NCI-H1048 (cell line): ENCODE results near the gene PTPRA.
"Not testable (repeated sequence)": the region's sequence is repeated elsewhere in the genome, so short reads cannot be mapped to it uniquely, and the experiment has no call there.

ENCODE experiments used
- DNase-seq: peaks from one replicate; lab custom pipeline; 2025; lab: John Stamatoyannopoulos, UW

Gene PTPRA

DNA sequence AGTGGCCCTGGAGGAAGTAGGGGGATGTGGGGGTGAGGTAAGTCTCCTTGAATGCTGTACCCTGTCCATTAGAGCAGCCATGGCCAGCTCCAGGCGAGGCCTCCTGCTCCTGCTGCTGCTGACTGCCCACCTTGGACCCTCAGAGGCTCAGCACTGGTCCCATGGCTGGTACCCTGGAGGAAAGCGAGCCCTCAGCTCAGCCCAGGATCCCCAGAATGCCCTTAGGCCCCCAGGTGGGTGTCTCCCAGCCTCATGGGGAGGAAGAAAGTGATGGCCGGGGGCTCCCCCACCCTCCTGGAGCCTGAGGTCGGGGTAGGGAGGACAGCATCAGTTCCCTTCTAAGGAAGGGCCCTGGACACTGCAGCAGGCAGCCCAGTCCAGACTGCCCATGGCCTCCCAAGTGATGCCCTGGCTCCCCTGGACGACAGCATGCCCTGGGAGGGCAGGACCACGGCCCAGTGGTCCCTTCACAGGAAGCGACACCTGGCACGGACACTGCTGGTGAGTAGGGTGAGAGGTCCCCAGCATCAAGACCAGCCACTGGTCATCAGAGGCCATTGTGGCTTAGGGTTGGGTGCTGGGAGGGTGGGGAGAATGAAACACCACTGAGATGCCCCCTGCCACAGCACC, 171.2 kb downstream of the PTPRA start:
- DNase-seq: no peak

DNA sequence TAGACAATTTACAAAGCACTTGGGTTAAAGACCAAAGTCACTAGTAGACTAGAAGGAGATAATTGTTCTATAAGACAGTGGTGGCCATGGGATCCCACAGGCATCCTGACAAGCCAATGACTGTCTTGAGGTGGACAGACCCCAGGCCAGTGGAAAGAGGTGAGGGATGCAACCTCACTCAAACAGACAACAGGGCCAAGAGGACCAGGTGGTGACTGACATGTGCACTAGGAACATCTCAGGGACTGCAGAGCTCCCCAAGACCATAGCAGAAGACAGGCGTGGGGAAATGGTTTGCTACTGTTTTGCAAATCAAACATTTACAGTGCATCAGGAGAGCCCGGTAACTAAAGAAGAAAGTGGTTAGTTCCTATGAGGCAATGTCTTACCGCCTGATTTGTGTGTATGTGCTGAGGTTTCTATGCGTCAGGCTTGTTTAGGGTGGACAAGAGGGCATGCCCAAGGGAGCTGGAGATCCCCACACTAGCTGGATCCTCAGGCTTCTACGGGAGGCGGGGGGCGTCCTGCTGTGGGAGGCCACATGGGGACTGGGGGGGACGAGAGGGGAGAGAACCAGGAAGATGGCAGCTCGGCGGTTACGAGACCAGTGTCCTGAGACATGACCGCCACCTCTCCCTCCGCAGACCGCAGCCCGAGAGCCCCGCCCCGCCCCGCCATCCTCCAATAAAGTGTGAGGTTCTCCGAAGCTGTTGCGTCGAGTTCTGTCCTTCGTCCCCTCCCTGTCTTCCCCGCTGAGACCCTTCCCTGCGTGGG, 171.9 kb downstream of the PTPRA start:
- no peak for DNase-seq

DNA sequence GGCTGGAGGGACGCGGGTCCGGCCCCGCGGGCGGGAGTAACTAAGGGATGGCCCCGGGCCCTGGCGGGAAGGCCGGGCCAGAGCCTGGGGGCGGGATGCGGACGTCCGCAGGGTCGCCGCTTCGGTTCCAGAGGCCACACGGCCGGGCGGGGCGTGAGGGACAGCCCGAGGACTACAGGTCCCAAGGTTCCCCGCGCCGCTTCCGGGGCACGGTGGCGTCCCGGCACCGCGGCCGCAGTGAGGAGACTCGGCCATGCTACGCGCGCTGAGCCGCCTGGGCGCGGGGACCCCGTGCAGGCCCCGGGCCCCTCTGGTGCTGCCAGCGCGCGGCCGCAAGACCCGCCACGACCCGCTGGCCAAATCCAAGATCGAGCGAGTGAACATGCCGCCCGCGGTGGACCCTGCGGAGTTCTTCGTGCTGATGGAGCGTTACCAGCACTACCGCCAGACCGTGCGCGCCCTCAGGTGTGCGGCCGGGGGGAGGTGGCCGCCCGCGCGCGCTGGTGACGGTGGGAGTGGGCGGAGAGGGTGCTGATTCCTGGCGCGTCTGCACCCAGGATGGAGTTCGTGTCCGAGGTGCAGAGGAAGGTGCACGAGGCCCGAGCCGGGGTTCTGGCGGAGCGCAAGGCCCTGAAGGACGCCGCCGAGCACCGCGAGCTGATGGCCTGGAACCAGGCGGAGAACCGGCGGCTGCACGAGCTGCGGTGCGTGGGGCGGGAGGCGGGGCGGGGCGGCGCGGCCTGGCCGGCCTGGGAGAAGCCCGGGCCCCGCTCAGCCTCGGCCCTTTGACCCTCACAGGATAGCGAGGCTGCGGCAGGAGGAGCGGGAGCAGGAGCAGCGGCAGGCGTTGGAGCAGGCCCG, 172.8 kb downstream of the PTPRA start, which contains the start of gene MRPS26:
MRPS26 (plus strand) TSS at position 237 of the 861 bp plus-strand sequence; CDS start at position 254, 17 bp downstream.
- peak; percentile 41 for DNase-seq

DNA sequence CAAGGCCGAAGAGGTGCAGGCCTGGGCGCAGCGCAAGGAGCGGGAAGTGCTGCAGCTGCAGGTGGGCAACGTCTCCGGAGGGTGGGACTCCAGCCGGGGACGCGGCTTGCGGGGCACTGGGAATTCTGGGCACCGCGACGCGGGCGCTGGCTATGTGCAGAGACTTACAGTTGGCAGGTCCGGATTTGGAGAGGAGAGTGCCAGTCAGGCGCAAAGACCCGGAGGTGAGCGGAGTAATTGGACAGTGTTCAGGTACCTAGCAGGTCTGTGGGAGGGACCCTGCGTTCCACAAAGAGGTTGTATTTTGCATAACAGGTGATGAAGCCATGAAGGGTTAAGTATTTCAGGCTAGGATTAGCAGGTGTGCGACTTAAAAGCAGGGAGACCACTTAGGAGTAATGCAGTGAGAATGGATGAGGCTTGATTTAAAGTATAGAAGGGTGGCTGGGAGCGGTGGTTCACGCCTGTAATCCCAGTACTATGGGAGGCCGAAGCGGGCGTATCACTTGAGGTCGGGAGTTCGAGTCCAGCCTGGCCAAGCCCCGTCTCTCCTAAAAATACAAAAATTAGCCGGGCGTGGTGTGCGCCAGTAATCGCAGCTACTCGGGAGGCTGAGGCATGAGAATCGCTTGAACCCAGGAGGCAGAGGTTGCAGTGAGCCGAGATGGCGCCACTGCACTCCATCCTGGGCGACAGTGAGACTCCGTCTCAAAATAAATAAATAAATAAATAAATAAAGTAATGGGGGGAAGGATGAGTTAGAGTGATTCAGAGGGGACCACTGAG, 173.6 kb downstream of the PTPRA start:
- peak; percentile 15 for DNase-seq

DNA sequence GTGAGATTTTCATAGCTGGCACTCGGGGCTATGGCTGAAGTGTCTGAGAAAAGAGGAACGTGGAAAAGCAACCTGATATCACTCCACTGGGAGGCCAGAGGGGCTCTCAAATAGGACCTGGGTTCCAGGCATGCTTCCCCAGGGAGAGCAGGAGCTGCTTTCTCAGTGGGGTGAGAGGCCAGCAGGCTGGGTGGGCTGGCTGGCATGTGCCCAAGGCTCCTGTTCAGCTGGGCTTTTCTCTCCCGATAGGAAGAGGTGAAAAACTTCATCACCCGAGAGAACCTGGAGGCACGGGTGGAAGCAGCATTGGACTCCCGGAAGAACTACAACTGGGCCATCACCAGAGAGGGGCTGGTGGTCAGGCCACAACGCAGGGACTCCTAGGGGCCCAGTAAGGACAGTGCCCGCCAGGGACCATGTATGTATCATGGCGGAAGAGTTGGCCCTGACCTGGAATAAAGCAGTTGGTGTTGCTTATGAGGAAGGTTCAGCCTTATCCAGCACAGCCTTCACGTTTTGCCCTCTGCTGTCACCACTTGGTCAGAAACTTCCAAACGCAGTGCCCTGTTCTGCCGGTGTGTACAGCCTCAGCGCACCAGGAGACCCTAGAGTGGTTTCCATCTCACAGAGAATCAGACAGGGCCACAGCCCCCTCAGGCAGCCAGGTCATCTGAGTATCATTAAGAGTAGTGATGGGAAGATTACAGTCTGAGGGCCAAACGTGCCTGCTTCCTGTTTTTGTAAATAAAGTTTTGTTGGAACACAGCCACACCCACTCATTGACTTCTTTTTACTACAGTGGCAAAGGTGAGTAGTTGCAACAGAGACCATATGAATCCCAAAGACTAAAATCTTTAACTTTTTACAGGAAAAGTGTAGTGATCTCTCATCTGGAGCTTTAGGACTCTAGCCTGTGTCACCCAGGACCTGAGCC, 174.5 kb downstream of the PTPRA start:
- no peak for DNase-seq

DNA sequence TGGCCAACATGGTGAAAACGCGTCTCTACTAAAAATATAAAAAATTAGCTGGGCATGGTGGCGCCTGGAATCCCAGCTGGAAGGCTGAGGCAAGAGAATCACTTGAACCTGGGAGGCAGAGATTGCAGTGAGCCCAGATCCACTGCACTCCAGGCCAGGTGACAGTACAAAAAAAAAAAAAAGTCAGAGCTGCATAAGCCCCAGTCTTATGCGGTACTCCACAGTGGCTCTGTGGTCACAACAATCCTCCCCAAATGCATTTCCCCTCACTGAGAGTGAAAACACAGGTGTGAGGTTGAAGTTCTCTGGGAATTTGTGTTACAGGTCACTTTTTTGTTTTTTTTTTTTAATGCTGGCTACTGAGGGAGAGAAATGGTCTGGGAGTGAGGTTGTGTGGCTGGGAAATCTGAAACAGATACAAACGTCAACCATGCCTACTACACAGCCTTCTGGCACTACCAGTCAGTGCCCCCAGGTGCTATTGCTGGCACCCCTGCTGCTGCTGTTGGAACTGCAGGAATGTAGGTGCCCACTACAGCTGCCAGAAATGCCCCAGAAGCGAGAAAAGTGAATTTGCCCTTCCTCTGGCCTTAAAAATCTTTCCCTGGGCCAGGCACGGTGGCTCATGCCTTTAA, 178.2 kb downstream of the PTPRA start:
- no peak for DNase-seq

DNA sequence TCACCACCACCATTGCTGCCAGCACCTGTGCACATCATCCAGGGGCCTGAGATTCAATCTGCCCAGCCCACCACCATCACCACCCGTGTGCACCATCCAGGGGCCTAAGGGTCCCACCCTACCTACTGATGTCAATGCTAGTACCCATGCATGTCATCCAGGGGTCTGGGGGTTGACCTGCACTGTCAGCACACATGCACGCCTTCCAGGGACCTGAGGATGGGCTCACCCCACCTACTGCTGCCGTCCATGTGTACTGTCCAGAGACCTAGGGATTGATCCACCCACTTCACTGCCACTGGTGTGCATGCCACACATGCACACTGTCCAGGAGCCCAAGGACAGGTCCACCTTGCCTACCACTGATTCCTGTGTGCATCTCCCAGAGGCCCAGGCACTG, 186.2 kb downstream of the PTPRA start:
- no peak for DNase-seq

DNA sequence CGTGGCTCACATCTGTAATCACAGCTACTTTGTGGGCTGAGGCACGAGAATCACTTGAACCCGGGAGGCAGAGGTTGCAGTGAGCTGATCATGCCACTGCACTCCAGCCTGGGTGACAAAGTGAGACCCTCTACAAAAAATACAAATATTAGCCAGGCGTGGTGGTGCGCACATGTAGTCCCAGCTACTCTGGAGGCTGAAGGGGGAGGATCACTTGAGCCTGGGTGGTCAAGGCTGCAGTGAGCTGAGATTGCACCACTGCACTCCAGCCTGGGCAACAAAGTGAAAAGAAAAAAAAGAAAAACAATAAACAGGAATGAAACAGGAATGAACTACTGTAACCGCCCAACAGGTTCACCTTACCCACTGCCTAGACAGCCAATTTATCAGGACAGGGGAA, 190.8 kb downstream of the PTPRA start:
- not testable (repeated sequence) for DNase-seq

DNA sequence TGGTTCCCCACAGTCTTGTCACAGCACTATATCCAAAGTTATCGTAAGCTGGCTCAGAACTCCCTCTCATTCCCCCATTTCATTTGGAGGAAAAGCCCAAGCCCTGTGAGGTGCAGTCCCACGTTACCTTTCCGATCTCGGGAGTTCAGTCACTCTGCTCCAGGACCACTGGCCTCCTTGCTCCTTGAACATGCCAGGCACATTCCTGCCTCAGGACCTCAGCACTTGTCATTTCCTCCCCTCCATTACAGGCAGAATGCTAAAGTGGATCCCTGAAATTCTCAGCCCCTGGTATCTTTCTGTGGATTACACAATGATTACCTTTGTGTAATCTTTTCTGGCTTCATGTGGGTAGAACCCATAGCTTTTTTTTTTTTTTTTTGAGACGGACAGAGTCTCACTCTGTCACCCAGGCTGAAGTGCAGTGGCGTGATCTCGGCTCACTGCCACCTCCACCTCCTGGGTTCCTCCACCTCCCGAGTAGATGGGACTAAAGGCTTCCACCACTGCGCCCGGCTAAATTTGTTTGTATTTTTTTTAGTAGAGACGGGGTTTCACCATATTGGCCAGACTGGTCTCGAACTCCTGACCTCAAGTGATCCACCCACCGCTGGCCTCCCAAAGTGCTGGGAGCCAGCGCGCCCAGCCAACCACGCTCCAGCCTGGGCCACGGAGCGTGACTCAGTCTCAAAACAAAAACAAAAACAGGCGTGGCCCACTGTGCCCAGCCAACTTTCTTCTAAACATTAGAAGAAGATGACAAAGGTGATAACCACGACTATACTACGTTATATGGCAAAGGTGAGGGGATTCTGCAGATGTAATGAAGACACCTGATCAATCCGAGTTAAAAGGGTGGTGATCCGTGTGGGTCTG, 194.1 kb downstream of the PTPRA start:
- DNase-seq: no peak

DNA sequence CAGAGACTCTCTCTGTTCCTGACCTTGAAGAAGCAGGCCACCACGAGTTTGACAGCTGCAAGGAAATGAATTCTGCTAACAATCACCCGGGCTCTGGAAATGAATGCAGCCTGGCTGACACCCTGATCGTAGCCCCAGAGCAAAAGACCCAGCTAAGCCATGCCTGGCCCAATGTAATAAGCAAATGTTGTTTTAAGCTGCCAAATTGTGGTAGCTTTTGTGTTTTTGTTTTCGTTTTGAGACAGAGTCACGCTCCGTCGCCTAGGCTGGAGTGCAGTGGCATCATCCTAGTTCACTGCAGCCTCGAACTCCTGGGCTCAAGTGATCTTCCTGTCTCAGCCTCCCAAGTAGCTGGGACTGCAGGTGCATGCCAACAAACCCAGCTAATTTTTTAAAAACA, 194.8 kb downstream of the PTPRA start:
- no peak for DNase-seq

DNA sequence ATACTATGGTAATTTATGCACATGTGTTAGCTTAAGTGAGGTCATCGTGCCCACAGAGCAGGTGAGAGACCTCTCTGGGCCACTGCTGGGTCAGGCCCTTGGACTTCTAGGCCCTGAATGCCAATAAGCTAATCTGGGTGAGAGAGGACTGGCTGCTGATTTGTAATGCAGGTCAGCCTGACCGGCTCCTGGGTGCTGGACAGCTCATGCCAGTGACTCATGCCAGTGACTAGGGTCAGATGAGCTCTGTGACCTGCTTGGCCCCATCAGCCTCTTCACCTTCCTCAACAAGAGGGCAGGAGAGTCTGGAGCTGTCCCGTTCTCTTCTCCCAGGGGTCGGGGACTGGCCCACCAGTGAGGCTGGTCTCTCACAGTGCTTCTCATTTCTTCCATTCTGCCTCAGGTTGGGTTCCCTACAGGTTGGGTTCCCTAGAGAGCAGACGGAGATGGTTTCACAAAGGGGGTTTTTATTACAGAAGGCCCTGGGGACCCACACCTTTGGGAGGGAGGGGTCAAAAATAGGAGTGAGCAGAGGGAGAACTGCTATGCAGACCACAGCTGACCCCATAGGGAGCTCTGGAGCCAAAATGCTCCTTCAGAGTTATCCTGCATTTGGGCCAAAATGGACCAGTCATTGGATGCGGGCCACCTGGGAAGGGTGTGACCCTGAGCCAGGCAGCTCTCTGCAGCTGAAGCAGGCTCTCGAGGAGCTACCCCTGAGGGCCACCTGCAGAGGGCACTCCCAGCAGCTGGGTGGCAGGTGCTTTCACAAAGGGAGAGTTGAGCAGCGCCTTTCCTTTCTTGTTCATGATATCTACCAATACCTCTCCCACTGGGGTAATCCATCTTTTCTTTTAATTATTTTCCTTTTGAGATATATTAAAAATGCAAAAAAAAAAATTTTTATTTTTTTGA, 196.0 kb downstream of the PTPRA start:
- DNase-seq: no peak

DNA sequence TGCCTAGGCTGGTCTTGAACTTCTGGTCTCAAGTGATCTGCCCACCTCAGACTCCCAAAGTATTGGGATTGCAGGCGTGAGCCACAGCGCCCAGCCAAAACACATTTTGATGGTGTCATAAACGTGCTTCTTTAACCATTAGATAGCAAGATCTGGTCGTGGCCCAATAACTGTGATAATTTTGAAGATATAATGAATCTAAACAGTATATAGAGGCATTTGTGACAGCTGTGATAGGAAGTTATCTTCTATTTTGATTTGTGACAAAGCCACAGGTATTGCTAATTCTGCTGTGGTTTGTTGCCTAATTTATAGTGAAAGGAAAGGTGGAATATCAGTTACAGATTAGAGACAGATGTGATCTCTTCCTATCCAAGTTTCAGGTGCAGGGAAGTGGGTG, 197.4 kb downstream of the PTPRA start:
- DNase-seq: no peak

DNA sequence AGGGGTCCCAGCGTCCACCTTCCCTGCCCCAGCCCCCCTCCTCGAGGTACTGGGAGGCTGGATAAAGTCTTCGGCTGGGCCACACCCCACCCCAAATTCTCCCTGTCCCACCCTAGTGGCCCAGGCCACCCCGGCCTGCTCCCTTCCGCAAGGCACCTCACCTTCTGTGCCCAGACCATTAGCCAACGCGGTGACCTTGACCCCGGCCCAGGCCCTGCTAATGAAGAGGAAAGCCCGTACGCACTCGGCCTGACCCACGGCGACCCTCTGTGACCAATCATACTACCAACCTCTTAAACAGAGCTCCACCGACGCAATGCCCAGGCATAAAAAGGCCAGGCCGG, 198.0 kb downstream of the PTPRA start:
- DNase-seq: no peak

DNA sequence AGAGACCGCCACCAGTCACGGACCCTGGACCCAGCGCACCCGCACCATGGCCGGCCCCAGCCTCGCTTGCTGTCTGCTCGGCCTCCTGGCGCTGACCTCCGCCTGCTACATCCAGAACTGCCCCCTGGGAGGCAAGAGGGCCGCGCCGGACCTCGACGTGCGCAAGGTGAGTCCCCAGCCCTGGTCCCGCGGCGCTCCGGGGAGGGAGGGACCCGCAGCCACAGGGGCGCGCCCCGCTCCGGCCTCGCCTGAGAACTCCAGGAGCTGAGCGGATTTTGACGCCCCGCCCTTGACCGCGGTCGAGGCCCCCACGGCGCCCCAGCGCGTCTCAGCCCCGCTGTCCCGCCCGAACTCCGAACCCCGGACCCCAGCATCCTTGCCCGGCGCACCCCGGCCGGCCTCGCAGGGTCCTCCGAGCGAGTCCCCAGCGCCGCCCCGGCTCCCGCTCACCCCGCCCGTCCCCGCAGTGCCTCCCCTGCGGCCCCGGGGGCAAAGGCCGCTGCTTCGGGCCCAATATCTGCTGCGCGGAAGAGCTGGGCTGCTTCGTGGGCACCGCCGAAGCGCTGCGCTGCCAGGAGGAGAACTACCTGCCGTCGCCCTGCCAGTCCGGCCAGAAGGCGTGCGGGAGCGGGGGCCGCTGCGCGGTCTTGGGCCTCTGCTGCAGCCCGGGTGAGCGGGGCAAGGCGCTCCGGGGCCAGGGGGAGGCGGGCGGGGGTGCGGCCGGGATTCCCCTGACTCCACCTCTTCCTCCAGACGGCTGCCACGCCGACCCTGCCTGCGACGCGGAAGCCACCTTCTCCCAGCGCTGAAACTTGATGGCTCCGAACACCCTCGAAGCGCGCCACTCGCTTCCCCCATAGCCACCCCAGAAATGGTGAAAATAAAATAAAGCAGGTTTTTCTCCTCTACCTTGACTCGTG, 198.6 kb downstream of the PTPRA start, which contains the start of gene OXT:
OXT (plus strand) TSS at position 11 of the 920 bp plus-strand sequence; CDS start at position 47, 36 bp downstream.
- no peak for DNase-seq

DNA sequence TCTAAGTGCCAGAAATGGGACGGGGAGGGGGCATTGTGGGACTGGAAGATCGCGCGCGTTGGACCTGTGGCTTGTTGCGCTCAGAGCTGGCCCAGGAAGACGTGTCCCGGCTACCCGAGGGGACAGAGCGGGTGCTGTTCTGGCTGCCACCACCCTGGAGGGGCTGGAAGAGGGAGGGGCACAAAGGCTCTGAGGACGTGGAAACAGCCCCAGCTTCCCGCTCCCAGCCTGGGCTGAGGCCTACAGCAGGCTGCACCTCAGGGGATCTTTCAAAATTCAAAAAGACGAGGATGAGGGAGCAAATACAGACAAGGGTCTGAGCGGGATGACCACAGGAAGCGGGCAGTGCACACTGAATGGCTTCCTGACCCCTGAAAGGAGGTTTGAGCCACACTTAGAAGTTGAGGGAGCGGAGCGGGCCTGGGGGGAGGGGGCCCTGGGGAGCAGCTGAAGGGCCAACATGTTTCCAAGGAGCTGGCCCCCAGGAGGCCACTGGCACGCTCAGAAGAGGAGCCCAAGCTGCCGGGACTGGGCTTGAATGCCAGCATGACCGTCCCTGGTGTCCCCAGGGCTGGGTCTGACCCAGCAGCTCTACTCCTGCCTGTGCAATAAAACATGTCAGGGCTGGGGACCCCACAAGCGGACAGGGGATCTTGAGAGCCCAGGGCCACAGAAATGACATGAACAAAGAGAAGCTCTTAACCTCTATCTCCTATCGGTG, 199.4 kb downstream of the PTPRA start:
- no peak for DNase-seq

DNA sequence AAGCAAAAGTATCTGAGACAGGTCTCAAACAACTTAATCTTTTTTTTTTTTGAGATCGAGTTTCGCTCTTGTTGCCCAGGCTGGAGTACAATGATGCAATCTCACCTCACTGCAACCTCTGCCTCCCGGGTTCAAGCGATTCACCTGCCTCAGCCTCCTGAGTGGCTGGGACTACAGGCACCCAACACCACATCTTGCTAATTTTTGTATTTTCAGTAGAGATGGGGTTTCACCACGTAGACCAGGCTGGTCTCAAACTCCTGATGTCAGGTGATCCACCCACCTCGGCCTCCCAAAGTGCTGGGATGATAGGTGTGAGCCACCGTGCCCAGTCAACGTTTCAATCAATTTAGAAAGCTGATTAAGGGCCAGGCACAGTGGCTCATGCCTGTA, 200.0 kb downstream of the PTPRA start:
- not testable (repeated sequence) for DNase-seq
